NB4 (cell line): ENCODE data around the gene TPCN1.

Source experiments
- POLR2A ChIP-seq: IDR thresholded peaks from 2 replicates; pipeline ENCODE4 v1.6.1; 2011; ENCODE audit warnings: mild to moderate bottlenecking; ENCODE audit not compliant: insufficient read length; ENCODE audit errors: extremely low read depth
- TF ChIP-seq, protein P1 (sequence below): IDR thresholded peaks from one replicate; pipeline ENCODE4 v1.5.1; 2012; ENCODE audit warnings: low read depth, low read length

DNA sequence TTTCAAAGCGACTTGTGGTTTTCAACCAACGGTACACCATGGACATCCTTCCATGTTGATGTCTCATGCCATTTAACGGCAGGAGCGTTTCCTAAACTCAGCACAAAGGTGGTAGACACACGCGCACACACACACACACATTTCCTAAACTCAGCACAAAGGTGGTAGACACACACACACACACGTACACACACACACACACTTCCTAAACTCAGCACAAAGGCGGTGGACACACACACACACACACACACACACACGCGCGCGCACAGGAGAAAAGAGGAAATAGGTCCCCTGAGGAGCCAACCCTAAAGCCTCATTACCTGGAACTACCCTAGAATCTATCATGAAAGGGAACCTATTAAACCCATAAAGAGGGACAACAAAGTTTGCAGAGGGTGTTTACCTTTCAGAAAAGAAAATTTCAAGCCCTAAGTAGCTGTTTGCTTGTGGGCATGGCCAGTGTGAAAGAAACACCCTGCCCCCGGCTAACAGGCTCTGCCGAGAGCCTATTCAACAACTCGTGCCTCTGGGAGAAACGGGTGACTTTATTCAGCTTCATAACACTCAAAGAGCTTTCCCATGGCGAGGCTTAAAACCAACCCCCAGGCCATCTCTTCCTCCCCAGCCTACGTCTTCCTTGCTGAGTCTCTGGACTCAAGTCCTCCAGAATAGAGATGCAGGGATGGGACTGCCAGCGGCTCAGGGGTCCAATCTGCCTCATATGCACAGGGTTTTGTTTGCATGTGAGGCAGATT, 81.8 kb downstream of the TPCN1 start:
- TF ChIP-seq, protein P1, sequence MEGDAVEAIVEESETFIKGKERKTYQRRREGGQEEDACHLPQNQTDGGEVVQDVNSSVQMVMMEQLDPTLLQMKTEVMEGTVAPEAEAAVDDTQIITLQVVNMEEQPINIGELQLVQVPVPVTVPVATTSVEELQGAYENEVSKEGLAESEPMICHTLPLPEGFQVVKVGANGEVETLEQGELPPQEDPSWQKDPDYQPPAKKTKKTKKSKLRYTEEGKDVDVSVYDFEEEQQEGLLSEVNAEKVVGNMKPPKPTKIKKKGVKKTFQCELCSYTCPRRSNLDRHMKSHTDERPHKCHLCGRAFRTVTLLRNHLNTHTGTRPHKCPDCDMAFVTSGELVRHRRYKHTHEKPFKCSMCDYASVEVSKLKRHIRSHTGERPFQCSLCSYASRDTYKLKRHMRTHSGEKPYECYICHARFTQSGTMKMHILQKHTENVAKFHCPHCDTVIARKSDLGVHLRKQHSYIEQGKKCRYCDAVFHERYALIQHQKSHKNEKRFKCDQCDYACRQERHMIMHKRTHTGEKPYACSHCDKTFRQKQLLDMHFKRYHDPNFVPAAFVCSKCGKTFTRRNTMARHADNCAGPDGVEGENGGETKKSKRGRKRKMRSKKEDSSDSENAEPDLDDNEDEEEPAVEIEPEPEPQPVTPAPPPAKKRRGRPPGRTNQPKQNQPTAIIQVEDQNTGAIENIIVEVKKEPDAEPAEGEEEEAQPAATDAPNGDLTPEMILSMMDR = no peak
- TF ChIP-seq POLR2A = no peak
